GM21576 (cell line): Measurements from ENCODE around the gene TMEFF1.
"Not testable (repeated sequence)": the region's sequence is repeated elsewhere in the genome, so short reads cannot be mapped to it uniquely, and the experiment has no call there.

Experiments
- ATAC-seq: cut with Tn5 transposase; IDR thresholded peaks from one replicate; pipeline ENCODE4 v1.9.1; 2021; ENCODE audit warnings: mild to moderate bottlenecking, moderate library complexity; ENCODE audit not compliant: unreplicated experiment

Gene TMEFF1

GRCh38 chr9:100488177-100488576, 15.2 kb downstream of the TMEFF1 start:
- no peak for ATAC-seq

GRCh38 chr9:100489836-100490235, 16.9 kb downstream of the TMEFF1 start:
- no peak for ATAC-seq

GRCh38 chr9:100492952-100493351, 20.0 kb downstream of the TMEFF1 start:
- ATAC-seq, result no peak

DNA sequence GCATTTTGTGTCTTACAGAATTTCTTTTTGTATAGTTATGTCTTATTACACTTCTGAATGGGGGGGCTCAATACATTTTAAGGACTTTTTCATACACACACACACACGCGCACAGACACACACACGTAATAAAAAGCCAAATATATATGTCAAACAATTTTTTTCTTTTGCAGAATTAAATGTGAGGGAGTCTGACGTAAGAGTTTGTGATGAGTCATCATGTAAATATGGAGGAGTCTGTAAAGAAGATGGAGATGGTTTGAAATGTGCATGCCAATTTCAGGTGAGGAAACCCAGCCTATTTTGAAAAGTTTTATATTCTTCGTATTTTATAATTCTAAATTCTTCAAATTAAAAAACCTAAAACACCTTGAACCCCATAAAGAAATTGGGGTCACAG, 25.6 kb downstream of the TMEFF1 start:
- ATAC-seq, result no peak

DNA sequence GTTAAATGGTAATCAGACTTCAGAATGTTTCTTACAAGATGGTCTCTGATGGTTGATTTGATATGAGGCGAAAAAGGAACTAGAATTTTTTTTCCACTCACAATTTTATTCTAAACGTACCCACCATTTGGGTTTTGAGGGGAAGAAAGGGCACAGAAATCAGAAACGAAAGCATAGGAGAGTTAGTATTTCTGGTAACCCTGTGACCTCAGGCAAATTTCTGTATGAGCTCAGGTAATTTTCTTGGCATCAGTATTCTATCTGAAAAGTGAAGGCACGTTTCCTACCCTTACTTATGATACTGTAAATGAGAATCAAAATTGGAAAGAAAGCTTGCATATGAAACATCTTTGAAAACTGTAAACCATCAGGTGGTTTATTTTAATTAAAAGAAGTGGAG, 26.5 kb downstream of the TMEFF1 start:
- no peak for ATAC-seq

DNA sequence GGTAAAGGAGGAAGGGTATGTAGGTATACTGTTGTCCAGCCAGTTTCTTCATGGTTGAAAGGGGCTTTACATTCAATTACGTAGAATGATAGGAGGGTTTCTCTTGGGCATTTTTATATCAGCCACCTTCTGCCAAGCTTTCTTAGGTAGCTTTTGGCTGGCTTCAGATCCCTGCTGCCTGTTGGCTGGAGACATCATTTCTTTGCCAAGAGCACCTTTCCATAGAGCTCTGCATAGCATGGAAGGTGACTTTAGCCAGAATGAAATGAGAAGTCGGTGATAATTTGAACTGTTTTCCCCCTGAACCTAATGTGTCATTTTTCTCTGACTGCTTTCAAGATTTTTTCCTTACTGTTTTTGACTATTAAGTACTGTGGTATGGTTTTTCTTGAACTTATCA, 26.9 kb downstream of the TMEFF1 start:
- ATAC-seq, result no peak

DNA sequence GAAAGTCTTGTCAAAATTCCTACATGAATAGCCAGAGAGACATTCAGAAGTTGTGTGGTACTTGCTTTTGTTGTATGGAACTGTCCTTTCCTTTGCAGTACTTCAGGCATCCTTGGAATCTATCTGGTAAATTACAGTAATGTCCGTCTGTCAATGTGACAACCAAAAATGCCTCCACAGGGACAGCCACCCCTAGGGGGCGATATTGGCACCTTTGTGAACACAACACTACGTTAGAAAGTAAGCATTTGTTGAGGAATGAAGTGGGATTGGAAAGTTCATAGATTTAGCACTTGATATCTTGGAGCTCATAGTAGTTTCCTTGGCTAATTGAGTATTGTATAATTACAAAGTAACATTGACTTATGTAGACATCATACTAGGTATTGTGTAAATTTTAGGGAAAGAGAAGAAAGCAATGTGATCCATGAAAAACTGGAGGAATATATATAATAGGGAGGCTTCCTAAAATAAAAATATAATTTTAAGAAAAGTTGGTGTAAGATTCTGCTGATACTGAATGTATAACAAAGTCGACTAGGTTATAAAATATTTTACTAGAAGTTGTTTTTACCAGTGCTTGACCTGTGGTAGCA, 32.7 kb downstream of the TMEFF1 start:
- ATAC-seq, result peak; percentile 68

GRCh38 chr9:100507350-100507749, 34.4 kb downstream of the TMEFF1 start:
- ATAC-seq, result not testable (repeated sequence)

GRCh38 chr9:100511205-100511604, 38.3 kb downstream of the TMEFF1 start:
- ATAC-seq, result no peak

GRCh38 chr9:100515578-100516494, 42.9 kb downstream of the TMEFF1 start:
- ATAC-seq, result no peak

GRCh38 chr9:100521282-100521681, 48.3 kb downstream of the TMEFF1 start:
- no peak for ATAC-seq

DNA sequence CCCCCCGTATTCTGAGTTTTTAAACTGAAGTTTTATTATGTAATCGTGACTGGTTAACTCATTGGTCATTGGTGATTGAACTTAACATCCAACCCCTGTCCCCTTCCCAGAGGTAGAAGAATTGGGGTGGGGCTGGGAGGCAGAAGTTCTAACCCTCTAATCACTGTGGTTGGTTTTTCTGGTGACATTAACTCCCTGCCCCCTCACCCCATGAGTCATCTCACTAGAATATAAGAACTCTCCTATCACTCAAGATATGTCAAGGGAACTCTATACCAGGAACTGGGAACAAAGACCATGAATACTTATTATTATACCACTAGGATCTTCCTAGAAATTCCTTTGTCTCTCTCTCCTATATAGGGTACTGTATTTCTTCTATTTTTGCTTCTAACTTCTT, 52.6 kb downstream of the TMEFF1 start:
- no peak for ATAC-seq

GRCh38 chr9:100527180-100527794, 54.3 kb downstream of the TMEFF1 start:
- ATAC-seq, result not testable (repeated sequence)

DNA sequence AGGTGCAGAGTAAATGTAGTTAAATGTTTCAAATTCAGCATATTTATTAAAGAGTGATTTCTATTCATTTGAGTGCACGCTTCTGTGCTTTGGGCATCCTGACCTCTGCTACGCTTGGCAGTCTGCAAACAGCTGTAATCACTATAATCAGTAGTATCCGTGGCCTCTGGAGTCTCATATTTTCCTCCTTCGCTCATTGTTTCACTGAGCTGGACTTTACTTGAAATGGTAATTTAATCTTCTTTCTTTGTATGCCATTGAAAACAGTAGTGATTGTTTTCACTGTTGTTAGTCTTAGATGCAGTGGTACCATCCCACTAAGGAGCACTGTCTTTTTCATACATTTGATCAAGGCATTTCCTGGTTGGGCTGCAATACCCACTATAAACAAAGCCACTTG, 61.5 kb downstream of the TMEFF1 start:
- ATAC-seq, result no peak

DNA sequence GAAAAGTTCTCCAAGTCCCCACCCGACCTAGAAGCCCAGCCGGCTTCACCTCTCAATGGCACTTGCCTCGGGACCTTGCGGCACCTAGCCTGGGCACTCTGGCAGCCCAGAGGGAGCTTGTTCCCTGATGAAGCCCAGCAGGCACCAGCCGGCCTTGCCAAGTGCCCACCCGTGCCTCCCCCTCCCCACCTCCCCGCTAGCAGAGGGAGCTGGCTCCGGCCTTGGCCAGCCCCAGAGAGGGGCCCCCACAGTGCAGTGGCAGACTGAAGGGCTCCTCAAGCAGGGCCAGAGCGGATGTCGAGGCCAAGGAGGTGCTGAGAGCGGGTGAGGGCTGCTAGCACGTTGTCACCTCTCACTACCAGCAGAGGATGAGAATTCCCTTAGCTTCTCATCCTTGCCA, 67.4 kb downstream of the TMEFF1 start:
- ATAC-seq, result no peak

GRCh38 chr9:100549048-100549447, 76.1 kb downstream of the TMEFF1 start:
- ATAC-seq, result no peak

DNA sequence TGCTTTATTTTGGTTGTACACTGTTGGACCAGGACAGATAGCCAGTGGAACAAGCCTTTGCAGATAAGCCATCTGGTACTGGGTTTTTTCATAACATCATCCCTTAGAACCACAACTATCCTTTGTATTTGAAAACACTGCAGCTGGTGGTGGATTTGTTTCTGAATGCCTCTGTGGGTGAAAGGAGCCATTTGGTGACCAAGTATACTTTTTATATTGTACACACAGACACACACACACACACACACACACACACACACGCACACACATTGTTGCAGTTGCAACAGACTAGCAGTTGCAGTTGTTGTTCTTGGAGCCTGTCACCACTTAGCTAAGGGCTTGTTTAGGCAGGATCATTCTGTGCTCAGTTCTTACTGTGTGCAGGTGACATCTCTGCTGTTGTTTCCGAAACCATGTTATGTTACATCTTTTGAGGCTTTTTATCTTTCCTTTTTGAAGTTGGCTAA, 82.0 kb downstream of the TMEFF1 start:
- ATAC-seq, result peak; percentile 56

DNA sequence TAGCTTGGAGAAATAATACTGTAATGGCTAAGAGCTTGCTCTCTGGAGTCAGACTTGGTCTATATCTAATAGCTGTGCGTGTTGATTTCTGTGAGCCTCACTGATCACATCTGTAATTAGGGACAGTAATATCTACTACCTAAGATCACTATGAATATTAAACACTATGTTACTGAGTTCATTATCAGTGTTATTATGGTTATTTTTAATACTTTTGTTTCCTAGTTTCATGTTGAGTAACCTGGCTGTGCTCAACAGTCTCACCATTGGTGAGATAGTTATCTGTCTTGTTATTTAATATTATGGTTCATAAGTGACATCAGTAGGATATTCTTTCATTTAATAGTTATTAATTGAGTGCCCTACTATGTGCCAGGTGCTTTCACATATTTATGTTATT, 82.5 kb downstream of the TMEFF1 start:
- ATAC-seq, result peak; percentile 66

- ATAC-seq, result no peak
These were observed 84.1 kb downstream of the TMEFF1 start for GRCh38 chr9:100557053-100557452.

GRCh38 chr9:100561256-100561655, 88.3 kb downstream of the TMEFF1 start:
- no peak for ATAC-seq

DNA sequence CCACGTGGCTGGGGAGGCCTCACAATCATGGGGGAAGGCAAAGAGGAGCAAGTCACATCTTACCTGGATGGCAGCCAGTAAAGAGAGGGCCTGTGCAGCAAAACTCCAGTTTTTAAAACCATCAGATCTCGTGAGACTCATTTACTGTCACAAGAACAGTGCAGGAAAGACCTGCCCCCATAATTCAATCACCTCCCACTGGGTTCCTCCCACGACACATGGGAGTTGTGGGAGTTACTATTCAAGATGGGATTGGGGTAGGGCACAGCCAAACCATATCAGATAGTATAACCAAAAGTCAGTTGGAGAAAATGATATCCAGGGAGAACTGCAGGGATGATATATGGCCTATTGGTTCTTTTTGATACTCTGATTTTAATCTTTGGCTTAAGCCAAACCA, 94.9 kb downstream of the TMEFF1 start:
- no peak for ATAC-seq
